Measurements from ENCODE around the gene TNIP3.

Gene TNIP3

DNA sequence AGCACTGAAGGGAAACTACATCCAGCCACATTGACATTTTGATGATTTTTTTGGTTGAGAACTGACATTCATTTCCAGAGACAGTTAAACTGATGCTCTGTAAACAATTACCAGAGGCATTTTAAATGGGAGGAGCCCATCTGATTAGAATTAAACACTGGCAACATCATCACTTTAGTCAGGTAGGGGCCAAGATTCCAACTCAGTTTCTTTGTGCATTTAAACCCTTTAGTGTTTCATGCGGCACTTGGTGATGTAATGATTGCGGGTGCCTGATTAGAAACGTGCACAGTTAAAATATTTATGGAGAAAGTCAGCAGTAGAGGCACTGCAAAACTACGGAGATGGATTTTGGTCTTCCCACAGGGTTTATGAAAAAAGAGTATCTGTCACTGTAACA lies 16.1 kb downstream of the TNIP3 start:
- peak; percentile 60 for DNase-seq (ENCODE audit: extremely low read depth, low read depth)

DNA sequence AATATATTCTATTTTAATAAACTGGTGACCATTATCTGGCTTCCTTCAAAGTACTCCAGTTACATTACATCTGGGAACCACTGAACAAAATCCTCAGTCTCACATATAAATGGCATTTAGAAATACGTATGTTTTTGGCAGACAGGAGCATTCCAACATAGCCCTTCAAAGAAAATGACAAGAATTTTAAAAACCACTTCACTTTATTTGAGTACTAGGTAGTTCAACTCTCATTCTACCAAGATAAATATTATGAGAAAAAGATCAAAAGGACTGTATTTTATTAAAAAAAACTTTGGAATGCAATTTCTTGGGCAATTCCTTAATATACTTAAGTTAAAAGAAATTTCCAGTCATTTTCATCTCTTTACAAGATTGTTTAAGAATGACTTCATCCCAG lies 17.6 kb downstream of the TNIP3 start:
- DNase-seq (ENCODE audit: extremely low read depth, low read depth) = no peak
- TF ChIP-seq, protein P1, sequence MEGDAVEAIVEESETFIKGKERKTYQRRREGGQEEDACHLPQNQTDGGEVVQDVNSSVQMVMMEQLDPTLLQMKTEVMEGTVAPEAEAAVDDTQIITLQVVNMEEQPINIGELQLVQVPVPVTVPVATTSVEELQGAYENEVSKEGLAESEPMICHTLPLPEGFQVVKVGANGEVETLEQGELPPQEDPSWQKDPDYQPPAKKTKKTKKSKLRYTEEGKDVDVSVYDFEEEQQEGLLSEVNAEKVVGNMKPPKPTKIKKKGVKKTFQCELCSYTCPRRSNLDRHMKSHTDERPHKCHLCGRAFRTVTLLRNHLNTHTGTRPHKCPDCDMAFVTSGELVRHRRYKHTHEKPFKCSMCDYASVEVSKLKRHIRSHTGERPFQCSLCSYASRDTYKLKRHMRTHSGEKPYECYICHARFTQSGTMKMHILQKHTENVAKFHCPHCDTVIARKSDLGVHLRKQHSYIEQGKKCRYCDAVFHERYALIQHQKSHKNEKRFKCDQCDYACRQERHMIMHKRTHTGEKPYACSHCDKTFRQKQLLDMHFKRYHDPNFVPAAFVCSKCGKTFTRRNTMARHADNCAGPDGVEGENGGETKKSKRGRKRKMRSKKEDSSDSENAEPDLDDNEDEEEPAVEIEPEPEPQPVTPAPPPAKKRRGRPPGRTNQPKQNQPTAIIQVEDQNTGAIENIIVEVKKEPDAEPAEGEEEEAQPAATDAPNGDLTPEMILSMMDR (IDR thresholded peaks at IDR 0.05; ENCODE audit: low read depth, low read length) = no peak

More for the DNA sequence above, 16.1 kb downstream of the TNIP3 start:
- TF ChIP-seq, protein P1 (IDR thresholded peaks at IDR 0.05; ENCODE audit: low read depth, low read length) = no peak

DNA sequence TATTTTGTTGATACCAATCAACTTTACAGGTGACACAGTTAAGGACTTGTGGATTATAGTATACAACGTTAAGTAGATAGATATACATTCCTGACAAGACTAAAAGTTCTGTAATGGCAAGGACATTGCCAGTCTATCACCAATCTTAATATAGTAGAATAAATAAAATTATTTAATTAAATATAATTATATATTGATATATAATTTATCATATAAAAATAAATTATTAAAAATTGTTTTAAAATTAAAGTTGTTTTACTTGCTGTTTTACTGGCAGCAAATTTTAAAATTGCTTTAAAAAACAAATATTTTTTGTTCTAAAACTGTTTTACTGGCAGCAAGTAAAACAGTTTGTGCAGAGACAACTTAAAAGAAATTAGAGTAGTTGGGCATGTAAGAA lies 18.7 kb downstream of the TNIP3 start:
- TF ChIP-seq, protein P1 (IDR thresholded peaks at IDR 0.05; ENCODE audit: low read depth, low read length) = no peak
- no peak for DNase-seq (ENCODE audit: extremely low read depth, low read depth)

DNA sequence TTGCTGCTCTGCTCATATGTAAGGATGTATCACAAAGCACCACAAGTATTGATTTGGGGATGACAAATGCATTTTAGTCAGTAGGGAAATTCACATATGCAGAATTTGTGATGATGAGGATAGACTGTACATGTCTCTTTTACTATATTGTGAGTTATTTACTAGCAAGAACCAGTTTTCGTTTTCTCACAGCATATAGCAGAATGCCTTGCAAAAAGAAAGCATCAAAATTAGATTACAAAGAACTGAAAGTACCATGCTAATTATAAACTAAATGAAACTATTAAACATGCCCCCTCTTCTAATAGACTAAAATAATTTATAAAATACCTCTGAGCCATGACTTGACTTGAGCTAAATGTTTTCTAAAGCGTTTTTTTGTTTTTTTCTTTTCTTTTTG lies 20.1 kb downstream of the TNIP3 start:
- TF ChIP-seq, protein P1 (IDR thresholded peaks at IDR 0.05; ENCODE audit: low read depth, low read length) = no peak
- DNase-seq (ENCODE audit: extremely low read depth, low read depth) = no peak

DNA sequence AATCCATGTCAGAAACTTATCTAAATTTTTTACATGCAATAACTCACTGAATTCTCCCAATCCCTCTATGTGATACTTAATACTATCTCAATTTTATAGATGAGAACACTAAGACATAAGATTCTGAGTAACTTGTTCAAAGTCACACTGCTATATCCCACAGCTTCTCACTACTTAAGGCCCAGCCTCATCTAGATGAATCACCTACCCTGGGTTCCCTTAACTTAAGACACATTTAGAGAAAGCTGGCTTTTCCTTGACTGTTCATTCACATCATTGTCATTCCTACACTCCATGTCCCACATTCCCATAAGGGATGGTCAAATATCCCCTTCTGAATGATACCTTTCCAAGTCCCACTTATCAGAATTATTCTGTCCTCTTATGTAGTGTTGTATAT lies 21.0 kb downstream of the TNIP3 start:
- DNase-seq (ENCODE audit: extremely low read depth, low read depth) = no peak
- TF ChIP-seq, protein P1 (IDR thresholded peaks at IDR 0.05; ENCODE audit: low read depth, low read length) = no peak

DNA sequence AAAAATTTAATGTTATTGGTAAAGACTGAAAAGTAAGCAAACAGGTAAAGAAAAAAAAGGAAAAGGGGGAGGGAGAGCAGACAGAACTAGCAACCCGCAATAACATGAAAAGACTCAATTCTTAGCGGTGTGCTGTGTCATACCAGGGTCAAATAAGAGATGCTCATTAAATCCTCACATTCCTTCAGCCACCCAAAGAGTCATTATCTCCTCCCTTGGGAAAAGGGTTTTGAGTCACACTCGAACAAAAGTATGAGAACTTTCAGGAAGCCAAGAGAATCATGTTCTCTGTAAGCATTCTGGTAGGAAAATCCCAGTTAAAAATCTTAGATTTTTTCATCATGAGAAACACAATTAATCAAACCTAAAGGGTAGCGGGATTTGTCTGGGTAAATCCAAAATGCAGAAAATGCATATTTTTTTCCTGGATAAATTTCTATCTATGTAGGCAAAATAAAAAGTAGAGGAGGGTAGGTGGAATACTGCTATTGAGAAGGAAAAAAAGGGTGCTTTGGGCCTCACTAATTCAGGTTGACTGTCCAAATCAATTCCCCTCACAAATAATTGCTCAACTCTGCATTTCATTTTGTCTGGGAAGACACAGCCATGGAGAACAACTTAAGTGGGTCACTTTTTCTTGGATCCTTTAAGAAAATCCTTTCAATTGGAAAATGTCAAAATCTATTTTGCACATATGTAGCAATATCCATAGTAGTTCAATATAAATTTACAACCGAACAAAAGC lies 23.2 kb downstream of the TNIP3 start:
- TF ChIP-seq, protein P1 (IDR thresholded peaks at IDR 0.05; ENCODE audit: low read depth, low read length) = no peak
- no peak for DNase-seq (ENCODE audit: extremely low read depth, low read depth)

DNA sequence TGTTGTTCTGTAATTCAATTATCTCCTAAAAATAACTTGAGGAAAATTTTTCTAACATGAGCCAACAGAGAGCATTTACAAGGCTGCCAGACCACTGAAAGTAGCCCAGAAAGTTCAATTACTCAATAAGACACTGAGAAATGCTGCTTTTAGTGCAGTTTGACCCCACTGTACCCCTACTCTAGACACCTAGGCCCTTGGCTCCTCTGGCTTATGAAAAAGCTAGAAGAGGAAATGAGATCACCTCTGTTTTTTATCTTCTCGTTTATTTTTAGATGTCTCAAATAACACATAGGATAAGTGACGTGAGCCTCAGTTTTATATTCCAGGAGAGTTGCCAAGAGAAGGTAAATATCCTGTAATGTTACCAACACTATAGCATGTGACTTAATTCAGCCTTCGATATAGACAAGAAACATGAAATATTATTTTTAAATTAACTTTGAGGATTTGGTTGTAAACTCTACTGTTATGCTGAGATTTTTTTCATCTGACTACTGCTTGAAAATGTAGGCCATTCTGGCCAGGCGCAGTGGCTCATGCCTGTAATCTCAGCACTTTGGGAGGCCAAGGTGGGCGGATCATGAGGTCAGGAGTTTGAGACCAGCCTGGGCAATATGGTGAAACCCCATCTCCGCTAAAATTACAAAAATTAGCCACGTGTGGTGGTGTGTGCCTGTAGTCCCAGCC lies 24.4 kb downstream of the TNIP3 start:
- TF ChIP-seq, protein P1 (IDR thresholded peaks at IDR 0.05; ENCODE audit: low read depth, low read length) = no peak
- no peak for DNase-seq (ENCODE audit: extremely low read depth, low read depth)
